HepG2 (cell line): ENCODE data around the gene FHIP1B. TPM values are rescaled to one million over a fixed set of nuclear protein-coding genes. Genes with fewer than 3 reads are reported as not detected.

Experiments
- ATAC-seq: fragments of 200-7000 bp; cut with Tn5 transposase; 3 replicates; pipeline ENCODE4 v1.9.1; 2020; ENCODE audit warnings: mild to moderate bottlenecking, moderate library complexity
- BruUV-seq: library from RNA; stranded (reverse); fragments of 400-500 nt; replicated peaks from 2 replicates; lab custom pipeline; 2021; lab: Mats Ljungman, UMichigan
- CTCF ChIA-PET: fragments of 300-600 bp; formaldehyde crosslinking; extraction: SDS; loops from one replicate; lab custom pipeline; 2021; ENCODE audit warnings: low total read pairs, inconsistent platforms, low intra/inter-chr PET ratio; lab: Yijun Ruan, JAX
- POLR2A ChIA-PET: fragments of 350-600 bp; sonication (Branson Sonifier 250); formaldehyde crosslinking; loops from one replicate; lab custom pipeline; 2020; ENCODE audit warnings: antibody characterized with exemption, inconsistent platforms; lab: Yijun Ruan, JAX
- DNase-seq: peaks from one replicate; pipeline ENCODE4 v3.0.0-alpha.2; 2015; ENCODE audit warnings: low spot score
- FAIRE-seq: peaks from 3 replicates; lab custom pipeline; 2011; peaks lifted over from hg19 to GRCh38; lab: Jason Lieb, UNC
- H2AFZ ChIP-seq: one replicate; pipeline ENCODE4 v1.6.1; 2011; ENCODE audit warnings: low read length, inconsistent platforms
- H3K27ac ChIP-seq: fragments of 300-600 bp; 3 replicates; pipeline ENCODE4 v1.8.0; 2011; ENCODE audit warnings: mixed run types, mild to moderate bottlenecking, mixed read lengths, low read length, inconsistent platforms; ENCODE audit not compliant: insufficient read depth; ENCODE audit errors: extremely low read length
- H3K27me3 ChIP-seq, 2 experiments: fragments of 200-600 bp in 1 of 2; 2 replicates in 1 of 2; 3 replicates in 1 of 2; pipeline versions ENCODE4 v1.6.0 to v1.8.0; 2011; ENCODE audit warnings: low read length in 2 of 2, mild to moderate bottlenecking in 2 of 2, moderate library complexity in 2 of 2, inconsistent platforms in 1 of 2; ENCODE audit not compliant: insufficient read depth in 2 of 2, control insufficient read depth in 1 of 2
- H3K36me3 ChIP-seq, 2 experiments: fragments of 200-600 bp in 1 of 2; replicated peaks in 1 of 2; 2 replicates in 1 of 2; 3 replicates in 1 of 2; pipeline versions ENCODE4 v1.5.1 to v1.8.0; 2011; ENCODE audit warnings: low read length in 2 of 2, inconsistent platforms in 1 of 2; ENCODE audit not compliant: insufficient read depth in 2 of 2, control insufficient read depth in 1 of 2
- H3K4me1 ChIP-seq: 2 replicates; pipeline ENCODE4 v1.5.1; 2012; ENCODE audit warnings: low read length, inconsistent platforms; ENCODE audit not compliant: insufficient read depth
- H3K4me2 ChIP-seq: 2 replicates; pipeline ENCODE4 v1.6.0; 2011; ENCODE audit warnings: low read depth, low read length, inconsistent platforms
- H3K4me3 ChIP-seq, 3 experiments: fragments of 200-600 bp in 1 of 3; sonication (generic), shearing (Covaris generic) in 1 of 3; replicated peaks in 1 of 3; 2 replicates each; pipeline ENCODE4 v1.5.1; 2011 to 2016; ENCODE audit warnings: low read length in 3 of 3, inconsistent platforms in 2 of 3, low read depth in 2 of 3, mild to moderate bottlenecking in 2 of 3, control low read depth in 1 of 3, mixed read lengths in 1 of 3; ENCODE audit not compliant: insufficient read depth in 1 of 3
- H3K79me2 ChIP-seq: one replicate; pipeline ENCODE4 v1.6.1; 2011; ENCODE audit warnings: low read length, inconsistent platforms; ENCODE audit not compliant: insufficient read depth
- H3K9ac ChIP-seq: 2 replicates; pipeline ENCODE4 v1.6.0; 2011; ENCODE audit warnings: mild to moderate bottlenecking, low read depth, low read length, inconsistent platforms; ENCODE audit not compliant: insufficient read depth
- H3K9me3 ChIP-seq: 2 replicates; pipeline ENCODE4 v1.5.1; 2012; ENCODE audit warnings: mild to moderate bottlenecking, low read length
- H4K20me1 ChIP-seq: 2 replicates; pipeline ENCODE4 v1.6.0; 2011; ENCODE audit warnings: inconsistent platforms, mild to moderate bottlenecking, low read length, moderate library complexity; ENCODE audit not compliant: insufficient read depth
- CEBPB ChIP-seq: IDR thresholded peaks from 2 replicates; pipeline ENCODE4 v1.6.1; 2011; ENCODE audit warnings: low read depth, low read length, improper control_type of control experiment, borderline replicate concordance
- CEBPG ChIP-seq: IDR thresholded peaks from 2 replicates; pipeline ENCODE4 v1.6.1; 2016
- FOXP1 ChIP-seq, 2 experiments: fragments of 450-650 bp in 1 of 2; IDR thresholded peaks; 2 replicates each; pipeline ENCODE4 v1.6.1; 2017 to 2018; ENCODE audit warnings: antibody characterized with exemption in 1 of 2
- HES4 ChIP-seq: sonication (generic); formaldehyde crosslinking; IDR thresholded peaks from 2 replicates; pipeline ENCODE4 v1.9.0; 2021; ENCODE audit warnings: mild to moderate bottlenecking, missing genetic modification reagents, borderline replicate concordance
- IRF1 ChIP-seq: sonication (generic); formaldehyde crosslinking; IDR thresholded peaks from 2 replicates; pipeline ENCODE4 v1.4.0; 2020; ENCODE audit warnings: low read depth, mild to moderate bottlenecking, missing genetic modification reagents
- KDM5B ChIP-seq: sonication (generic); formaldehyde crosslinking; IDR thresholded peaks from 2 replicates; pipeline ENCODE4 v1.4.0; 2020; ENCODE audit warnings: missing genetic modification reagents, mild to moderate bottlenecking, borderline replicate concordance
- ONECUT2 ChIP-seq: sonication (generic); formaldehyde crosslinking; IDR thresholded peaks from 2 replicates; pipeline ENCODE4 v1.4.0; 2020; ENCODE audit warnings: missing genetic modification reagents
- SIN3B ChIP-seq: fragments of 150-350 bp; IDR thresholded peaks from 2 replicates; pipeline ENCODE4 v1.6.1; 2014; ENCODE audit warnings: low read length
- TOE1 ChIP-seq: sonication (generic); formaldehyde crosslinking; IDR thresholded peaks from 2 replicates; pipeline ENCODE4 v1.4.0; 2020; ENCODE audit warnings: mild to moderate bottlenecking, missing genetic modification reagents
- ZNF180 ChIP-seq: sonication (generic); formaldehyde crosslinking; IDR thresholded peaks from 2 replicates; pipeline ENCODE4 v1.4.0; 2020; ENCODE audit warnings: low read depth, missing genetic modification reagents, borderline replicate concordance
- ZNF253 ChIP-seq: sonication (generic); formaldehyde crosslinking; IDR thresholded peaks from 2 replicates; pipeline ENCODE4 v1.8.0; 2022; ENCODE audit warnings: mild to moderate bottlenecking, missing genetic modification reagents, borderline replicate concordance
- ZNF260 ChIP-seq: sonication (generic); formaldehyde crosslinking; IDR thresholded peaks from 2 replicates; pipeline ENCODE4 v1.4.0; 2020; ENCODE audit warnings: missing genetic modification reagents, low read depth, mild to moderate bottlenecking, borderline replicate concordance
- ZNF44 ChIP-seq: sonication (generic); formaldehyde crosslinking; IDR thresholded peaks from 2 replicates; pipeline ENCODE4 v1.5.1; 2020; ENCODE audit warnings: mild to moderate bottlenecking, missing genetic modification reagents
- ZNF543 ChIP-seq: sonication (generic); formaldehyde crosslinking; IDR thresholded peaks from 2 replicates; pipeline ENCODE4 v1.4.0; 2020; ENCODE audit warnings: mild to moderate bottlenecking, missing genetic modification reagents
- ZNF549 ChIP-seq: sonication (generic); formaldehyde crosslinking; IDR thresholded peaks from 2 replicates; pipeline ENCODE4 v1.5.0; 2020; ENCODE audit warnings: missing genetic modification reagents
- ZNF567 ChIP-seq: sonication (generic); formaldehyde crosslinking; IDR thresholded peaks from 2 replicates; pipeline ENCODE4 v1.8.1; 2023; ENCODE audit warnings: mild to moderate bottlenecking, missing genetic modification reagents, borderline replicate concordance
- ZNF639 ChIP-seq: conservative IDR thresholded peaks from 2 replicates; pipeline ENCODE4 v1.6.1; 2018; ENCODE audit warnings: missing genetic modification reagents
- ZNF660 ChIP-seq: sonication (generic); formaldehyde crosslinking; IDR thresholded peaks from 2 replicates; pipeline ENCODE4 v1.5.1; 2020; ENCODE audit warnings: mild to moderate bottlenecking, low read depth, missing genetic modification reagents, borderline replicate concordance
- ZNF768 ChIP-seq: sonication (generic); formaldehyde crosslinking; IDR thresholded peaks from 2 replicates; pipeline ENCODE4 v1.4.0; 2020; ENCODE audit warnings: missing genetic modification reagents
- WGBS: methylation state at CpG from one replicate; pipeline ENCODE4 v1.1.6; 2017; ENCODE audit warnings: low lambda C conversion rate; 5-methylcytosine and 5-hydroxymethylcytosine counted together
- in situ Hi-C: cut with HindIII; loops from 2 replicates; pipeline ENCODE4 v1.10.0; 2017; ENCODE audit warnings: low pct_unique_long_range_greater_than_20kb; ENCODE audit not compliant: extremely low pct_ligation_motif_present
- intact Hi-C: fragments of 100-400 bp; cut with micrococcal nuclease; formaldehyde crosslinking; loops from one replicate; pipeline ENCODE4 v1.10.0; 2022; ENCODE audit not compliant: unreplicated experiment
- polyA plus RNA-seq, 8 experiments: library from polyadenylated mRNA; depleted of rRNA in 3 of 8; stranded (reverse) in 7 of 8; unstranded in 1 of 8; fragments of >200 nt; fragmentation: Illumina TruSeq in 4 of 8; extraction: Trizol in 4 of 8; gene quantifications; 2 replicates each; pipeline versions ENCODE4 v1.2.1 to v1.2.3, GENCODE V29; 2011 to 2016; ENCODE audit warnings: low read depth in 4 of 8, missing spikeins in 1 of 8, mixed read lengths in 1 of 8; ENCODE audit not compliant: insufficient read depth in 1 of 8
- total RNA-seq, 5 experiments: library from RNA; depleted of rRNA; stranded (reverse); fragments of >200 nt; fragmentation: Illumina TruSeq; extraction: Trizol; gene quantifications; 2 replicates each; pipeline ENCODE4 v1.2.3, GENCODE V29; 2016; ENCODE audit warnings: low read depth in 1 of 5

Gene FHIP1B
- total and polyA plus RNA-seq, 2 of the 13 experiments (the other 11 are each of a cell fraction or from before 2014, with no cell fraction given), result 14.1 to 18.6 TPM

- 100% methylated on average over 1 of the region's 1 CpG for WGBS
- no peak for ATAC-seq
- no peak for TF ChIP-seq IRF1 (CRISPR knock-in tag)
- TF ChIP-seq FOXP1 (IDR thresholded peaks at IDR 0.05), result no peak
- TF ChIP-seq FOXP1 (CRISPR knock-in tag; IDR thresholded peaks at IDR 0.05), result no peak
- no peak for TF ChIP-seq HES4 (CRISPR knock-in tag)
- TF ChIP-seq ONECUT2, result no peak
- TF ChIP-seq CEBPG (CRISPR knock-in tag), result peak; percentile 39; the same call in 1 of the 2 replicates
- no peak for TF ChIP-seq ZNF549
- no peak for TF ChIP-seq ZNF253 (CRISPR knock-in tag)
- peak; percentile 80; the same call in 1 of the 2 replicates for TF ChIP-seq CEBPB
- no peak for TF ChIP-seq ZNF180 (CRISPR knock-in tag)
- TF ChIP-seq, all 625 proteins: peak for 2
- Histone ChIP-seq H4K20me1 (no peaks in the 10 kb centered on the region), H2AFZ (no peak overlapping the region), H3K9me3 (no peaks in the 10 kb centered on the region), H3K27ac (no peak overlapping the region), H3K27me3 (no peaks in the 10 kb centered on the region), H3K4me3 (no peak overlapping the region), H3K4me2 (no peak overlapping the region), H3K4me1 (no peaks in the 10 kb centered on the region), H3K36me3 (0 out of 5 replicates have a peak, but pooled peaks cover 0 to 2% of the 10 kb centered on the region in 2 experiments), H3K79me2 (no peaks in the 10 kb centered on the region), H3K9ac (no peak overlapping the region)
- intact Hi-C loops (no loop called here), in situ Hi-C loops (no loop called here)
- FAIRE-seq, result no peak
- peak; percentile 6 for DNase-seq
- BruUV-seq, result no TSS peak
- POLR2A ChIA-PET, result no interaction called here
- CTCF ChIA-PET, result no interaction called here
These were observed 29.7 kb downstream of the FHIP1B start for GRCh38 chr11:6204706-6205105.

GRCh38 chr11:6203327-6203726, 31.1 kb downstream of the FHIP1B start:
- in situ Hi-C loops, result no loop called here
- CTCF ChIA-PET, result no interaction called here
- BruUV-seq, result no TSS peak

More at GRCh38 chr11:6203327-6203726, 31.1 kb downstream of the FHIP1B start:
- Histone ChIP-seq H3K27ac (no peak overlapping the region), H4K20me1 (no peaks in the 10 kb centered on the region), H3K36me3 (no peaks in the 10 kb centered on the region), H3K4me1 (no peaks in the 10 kb centered on the region), H3K4me3 (no peak overlapping the region), H3K9ac (no peak overlapping the region), H3K9me3 (no peaks in the 10 kb centered on the region), H3K27me3 (no peaks in the 10 kb centered on the region)
- 92% methylated on average over 3 of the region's 3 CpGs for WGBS
- intact Hi-C loops, result no loop called here
- DNase-seq (no peak), ATAC-seq (no peak)
- TF ChIP-seq SIN3B, result no peak
- no peak for TF ChIP-seq ZNF567 (CRISPR knock-in tag)
- no peak for TF ChIP-seq ZNF768
- TF ChIP-seq TOE1 (CRISPR knock-in tag), result no peak
- no peak for TF ChIP-seq ZNF260 (CRISPR knock-in tag)
- TF ChIP-seq ZNF44 (CRISPR knock-in tag), result no peak
- TF ChIP-seq ZNF543 (CRISPR knock-in tag), result no peak
- TF ChIP-seq KDM5B (CRISPR knock-in tag), result no peak
- no peak for TF ChIP-seq ZNF639 (CRISPR knock-in tag)
- no peak for TF ChIP-seq ZNF660 (CRISPR knock-in tag)
- TF ChIP-seq, all 625 proteins: peak for 0
- Histone ChIP-seq H3K79me2 (no peaks in the 10 kb centered on the region), H3K4me2 (no peak overlapping the region), H2AFZ (no peak overlapping the region)
- FAIRE-seq, result no peak
- POLR2A ChIA-PET, result no interaction called here
